ENCODE results near the gene HECTD4. TPM values are rescaled to one million over a fixed set of nuclear protein-coding genes. Genes with fewer than 3 reads are reported as not detected.

Gene HECTD4
- total RNA-seq, 2 experiments from 2014 or later: 15.8 to 17.8 TPM

DNA sequence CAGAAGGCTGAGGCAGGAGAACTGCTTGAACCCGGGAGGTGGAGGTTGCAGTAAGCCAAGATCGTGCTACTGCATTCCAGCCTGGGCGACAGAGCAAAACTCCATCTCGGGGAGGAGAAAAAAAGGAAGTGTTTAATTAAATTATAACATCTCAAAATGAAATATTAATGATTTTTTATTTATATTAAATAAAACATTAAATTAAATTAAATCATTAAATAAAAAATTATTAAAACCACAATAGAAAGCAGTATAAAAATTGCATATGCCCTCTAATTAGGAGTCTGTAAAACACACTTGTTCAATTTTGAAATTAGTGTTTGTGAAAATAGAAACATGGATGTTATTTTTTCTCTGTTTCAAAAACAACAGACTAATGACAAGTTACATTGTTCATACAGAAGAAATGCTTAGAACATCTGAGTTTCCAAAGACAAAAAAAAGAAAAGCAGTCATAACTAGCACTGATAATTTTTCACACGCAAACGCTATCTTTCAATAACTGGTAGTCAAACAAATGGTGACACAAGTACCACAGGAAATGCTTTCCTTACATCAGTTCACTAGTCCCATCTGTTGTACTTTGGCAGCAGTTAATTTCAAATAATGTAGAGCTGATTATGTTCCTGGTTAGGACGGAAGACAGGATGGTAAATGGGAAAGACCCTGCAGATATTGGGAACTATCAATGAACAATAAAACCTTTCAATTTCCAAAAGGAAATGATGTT is 54.9 kb downstream of the HECTD4 start:
- H3K9me3 Mint-ChIP-seq: no peaks in the 10 kb centered on the region
- DNase-seq: no peak
- no peaks in the 10 kb centered on the region for H3K27me3 Mint-ChIP-seq
- no peak overlapping the region for H3K4me3 Mint-ChIP-seq
- no peaks in the 10 kb centered on the region for H3K36me3 Mint-ChIP-seq
- peaks cover 22% of the 10 kb centered on the region for H3K4me1 Mint-ChIP-seq
- no peak overlapping the region for H3K27ac Mint-ChIP-seq

DNA sequence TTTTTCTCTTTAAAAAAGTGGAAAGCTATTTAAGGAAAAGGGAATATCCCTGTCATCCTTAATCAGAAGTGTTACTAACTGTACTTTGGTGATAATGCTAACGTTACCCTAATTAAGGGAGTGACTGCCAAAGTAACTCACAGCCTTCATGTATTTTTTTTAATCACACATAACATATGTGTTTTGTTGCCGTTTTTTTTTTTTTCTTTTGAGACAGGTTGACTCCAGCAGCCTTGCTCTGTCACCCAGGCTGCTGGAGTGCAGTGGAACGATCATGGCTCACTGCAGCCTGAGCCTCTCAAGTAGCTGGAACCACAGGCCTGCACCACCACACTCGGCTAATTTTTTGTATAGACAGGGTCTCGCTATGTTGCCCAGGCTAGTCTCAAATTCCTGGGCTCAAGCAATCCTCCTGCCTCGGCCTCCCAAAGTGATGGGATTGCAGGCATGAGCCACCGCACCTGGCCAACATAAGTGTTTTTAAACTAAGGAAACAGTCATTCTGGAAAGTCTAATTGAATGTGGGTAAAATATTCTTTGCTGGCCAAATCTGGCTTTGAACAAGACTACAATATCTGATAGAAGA is 56.5 kb downstream of the HECTD4 start:
- DNase-seq: no peak
- H3K27me3 Mint-ChIP-seq: no peaks in the 10 kb centered on the region
- no peak overlapping the region for H3K27ac Mint-ChIP-seq
- H3K4me3 Mint-ChIP-seq: no peak overlapping the region
- no peaks in the 10 kb centered on the region for H3K9me3 Mint-ChIP-seq
- no peaks in the 10 kb centered on the region for H3K36me3 Mint-ChIP-seq
- peaks cover 21% of the 10 kb centered on the region for H3K4me1 Mint-ChIP-seq

GRCh38 chr12:112325157-112325556 is 57.1 kb downstream of the HECTD4 start:
- DNase-seq: no peak
- Mint-ChIP-seq H3K27me3 (no peaks in the 10 kb centered on the region), H3K36me3 (no peaks in the 10 kb centered on the region), H3K4me1 (peaks cover 21% of the 10 kb centered on the region), H3K9me3 (no peaks in the 10 kb centered on the region), H3K4me3 (no peak overlapping the region), H3K27ac (no peak overlapping the region)

- H3K4me3 Mint-ChIP-seq: no peak overlapping the region
- no peak overlapping the region for H3K27ac Mint-ChIP-seq
- H3K4me1 Mint-ChIP-seq: peaks cover 24% of the 10 kb centered on the region
- no peak for DNase-seq
- H3K27me3 Mint-ChIP-seq: no peaks in the 10 kb centered on the region
- no peaks in the 10 kb centered on the region for H3K9me3 Mint-ChIP-seq
- H3K36me3 Mint-ChIP-seq: no peaks in the 10 kb centered on the region
These were observed 59.2 kb downstream of the HECTD4 start for GRCh38 chr12:112322882-112323547.

GRCh38 chr12:112322441-112322840 is 59.8 kb downstream of the HECTD4 start:
- no peaks in the 10 kb centered on the region for H3K36me3 Mint-ChIP-seq
- DNase-seq: no peak
- peaks cover 23% of the 10 kb centered on the region for H3K4me1 Mint-ChIP-seq
- no peaks in the 10 kb centered on the region for H3K27me3 Mint-ChIP-seq
- H3K4me3 Mint-ChIP-seq: no peak overlapping the region
- no peaks in the 10 kb centered on the region for H3K9me3 Mint-ChIP-seq
- no peak overlapping the region for H3K27ac Mint-ChIP-seq

DNA sequence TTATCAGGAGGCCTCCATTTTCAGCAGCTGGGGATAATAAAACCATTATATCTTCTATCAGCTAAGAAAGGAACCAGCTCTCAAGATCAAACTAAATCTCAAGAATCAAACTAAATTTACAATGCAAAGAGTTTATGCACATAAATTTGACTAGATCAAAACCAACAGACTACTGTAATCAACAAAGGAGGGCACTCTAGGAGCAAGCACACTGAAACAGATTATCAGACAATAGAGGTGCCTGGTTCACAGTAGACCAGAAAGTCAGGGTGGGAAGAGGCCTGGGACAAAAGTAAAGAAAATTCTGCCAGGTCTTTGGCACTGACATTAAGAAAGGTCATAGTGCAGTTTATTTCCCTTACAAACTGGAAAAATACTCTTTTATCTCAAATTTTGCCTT is 61.0 kb downstream of the HECTD4 start:
- H3K27me3 Mint-ChIP-seq: no peaks in the 10 kb centered on the region
- H3K36me3 Mint-ChIP-seq: peaks cover 2% of the 10 kb centered on the region
- DNase-seq: no peak
- H3K9me3 Mint-ChIP-seq: no peaks in the 10 kb centered on the region
- H3K27ac Mint-ChIP-seq: no peak overlapping the region
- H3K4me3 Mint-ChIP-seq: no peak overlapping the region
- H3K4me1 Mint-ChIP-seq: peaks cover 26% of the 10 kb centered on the region

GRCh38 chr12:112319395-112319794 is 62.8 kb downstream of the HECTD4 start:
- Mint-ChIP-seq H3K27ac (no peak overlapping the region), H3K4me3 (no peak overlapping the region), H3K27me3 (no peaks in the 10 kb centered on the region), H3K9me3 (no peaks in the 10 kb centered on the region), H3K4me1 (peaks cover 22% of the 10 kb centered on the region), H3K36me3 (peaks cover 2% of the 10 kb centered on the region)
- DNase-seq: no peak

DNA sequence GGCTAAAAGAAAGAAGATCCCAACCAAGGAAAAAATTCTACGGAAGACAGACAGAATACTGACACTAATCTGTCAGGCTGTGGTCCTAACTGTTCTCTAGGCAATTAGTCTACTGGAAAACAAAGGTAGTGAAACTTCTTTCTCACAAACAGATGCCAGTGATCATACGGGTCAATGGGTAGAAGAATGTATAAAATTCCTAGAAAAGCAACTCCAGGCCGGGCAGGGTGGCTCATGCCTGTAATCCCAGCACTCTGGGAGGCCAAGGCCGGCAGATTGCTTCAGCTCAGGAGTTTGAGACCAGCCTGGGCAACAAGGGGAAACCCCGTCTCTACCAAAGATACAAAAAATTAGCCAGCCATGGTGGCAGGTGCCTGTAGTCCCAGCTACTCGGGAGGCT is 64.8 kb downstream of the HECTD4 start:
- H3K27me3 Mint-ChIP-seq: no peaks in the 10 kb centered on the region
- H3K36me3 Mint-ChIP-seq: peaks cover 3% of the 10 kb centered on the region
- H3K4me3 Mint-ChIP-seq: no peak overlapping the region
- DNase-seq: no peak
- no peaks in the 10 kb centered on the region for H3K9me3 Mint-ChIP-seq
- H3K4me1 Mint-ChIP-seq: peaks cover 11% of the 10 kb centered on the region
- no peak overlapping the region for H3K27ac Mint-ChIP-seq

DNA sequence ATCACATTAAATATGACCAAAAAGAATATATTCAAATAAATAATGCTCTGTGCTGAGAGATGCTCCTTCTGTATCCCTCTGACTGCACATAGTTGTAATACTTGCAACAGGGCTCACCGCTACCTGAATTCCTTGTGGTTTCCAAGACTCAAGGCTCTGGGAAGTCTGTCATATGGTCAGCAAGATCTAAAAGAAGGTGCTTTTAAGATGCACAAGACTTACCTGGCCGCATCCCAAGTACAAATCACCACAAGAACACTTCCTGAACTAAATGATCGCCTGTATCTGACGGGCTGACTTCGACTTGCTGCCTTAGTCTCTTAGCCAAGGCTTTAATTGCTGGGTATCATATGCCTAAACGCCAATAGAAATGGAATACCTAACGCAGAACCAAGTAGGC is 67.2 kb downstream of the HECTD4 start:
- H3K9me3 Mint-ChIP-seq: no peaks in the 10 kb centered on the region
- no peak overlapping the region for H3K4me3 Mint-ChIP-seq
- DNase-seq: no peak
- H3K27me3 Mint-ChIP-seq: no peaks in the 10 kb centered on the region
- peaks cover 3% of the 10 kb centered on the region for H3K36me3 Mint-ChIP-seq
- peaks cover 6% of the 10 kb centered on the region for H3K4me1 Mint-ChIP-seq
- no peak overlapping the region for H3K27ac Mint-ChIP-seq

- no peaks in the 10 kb centered on the region for H3K4me1 Mint-ChIP-seq
- H3K36me3 Mint-ChIP-seq: peaks cover 4% of the 10 kb centered on the region
- no peak overlapping the region for H3K27ac Mint-ChIP-seq
- H3K9me3 Mint-ChIP-seq: no peaks in the 10 kb centered on the region
- no peak for DNase-seq
- no peaks in the 10 kb centered on the region for H3K27me3 Mint-ChIP-seq
- no peak overlapping the region for H3K4me3 Mint-ChIP-seq
These were observed 72.4 kb downstream of the HECTD4 start for GRCh38 chr12:112309797-112310196.

DNA sequence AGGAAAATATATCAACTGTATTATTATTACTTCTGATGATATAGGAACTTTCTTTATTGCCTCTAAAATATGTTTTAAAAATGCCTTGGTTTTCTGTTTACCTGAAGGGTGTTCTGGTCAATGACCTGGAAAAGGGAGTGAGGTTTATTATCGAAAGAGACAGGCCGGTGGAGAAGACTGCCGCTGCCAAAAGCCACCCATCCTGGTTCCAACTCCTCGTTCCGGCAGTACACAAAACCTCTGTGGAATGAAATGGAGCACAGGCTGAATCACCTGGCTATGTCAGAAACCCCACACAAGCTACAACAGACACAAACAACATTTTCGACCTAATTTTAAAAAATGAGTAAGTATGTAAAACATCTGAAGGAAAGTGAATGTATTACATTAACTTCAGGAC is 73.6 kb downstream of the HECTD4 start:
- no peak overlapping the region for H3K4me3 Mint-ChIP-seq

GRCh38 chr12:112308161-112308560 is 74.1 kb downstream of the HECTD4 start:
- Mint-ChIP-seq H3K36me3 (peaks cover 5% of the 10 kb centered on the region), H3K27ac (no peak overlapping the region), H3K4me3 (no peak overlapping the region), H3K9me3 (no peaks in the 10 kb centered on the region), H3K27me3 (no peaks in the 10 kb centered on the region), H3K4me1 (peaks cover 4% of the 10 kb centered on the region)
- no peak for DNase-seq

More for the DNA sequence above, 73.6 kb downstream of the HECTD4 start:
- H3K4me1 Mint-ChIP-seq: peaks cover under 1% of the 10 kb centered on the region
- no peak overlapping the region for H3K27ac Mint-ChIP-seq
- no peaks in the 10 kb centered on the region for H3K9me3 Mint-ChIP-seq
- no peak for DNase-seq
- H3K27me3 Mint-ChIP-seq: no peaks in the 10 kb centered on the region
- H3K36me3 Mint-ChIP-seq: peaks cover 4% of the 10 kb centered on the region

DNA sequence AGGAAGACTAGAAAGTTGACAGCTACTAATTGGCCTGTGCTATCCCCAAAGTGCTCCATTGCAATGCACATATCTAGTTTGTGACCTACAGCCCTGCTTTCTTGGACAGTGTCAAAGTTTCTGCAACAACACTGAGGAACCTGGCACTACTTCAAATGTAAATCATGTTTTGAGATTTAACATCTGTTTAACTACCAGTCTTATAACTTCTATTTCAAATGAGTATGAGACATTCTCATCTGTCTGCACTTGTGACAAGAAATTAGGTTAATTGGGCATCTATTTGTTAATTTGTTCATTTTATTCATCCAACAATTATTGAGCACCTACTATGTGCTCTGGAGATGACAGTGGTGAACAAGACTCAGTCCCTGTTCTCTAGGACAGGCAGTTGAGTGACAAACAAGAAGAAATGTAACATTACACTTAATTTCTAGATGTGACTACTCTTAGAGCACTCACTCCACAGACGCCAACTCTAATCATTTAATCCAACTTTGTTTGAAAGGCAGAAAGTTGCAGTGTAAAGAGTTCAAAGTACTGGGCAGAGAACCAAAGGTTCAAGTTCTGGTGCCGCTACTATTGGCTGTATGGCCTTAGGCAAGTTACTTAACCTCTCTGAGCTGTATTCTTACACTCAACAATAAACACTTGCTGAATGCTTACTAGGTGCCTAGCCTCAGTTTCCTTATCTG is 74.8 kb downstream of the HECTD4 start:
- no peaks in the 10 kb centered on the region for H3K27me3 Mint-ChIP-seq
- no peaks in the 10 kb centered on the region for H3K9me3 Mint-ChIP-seq
- no peak for DNase-seq
- peaks cover 8% of the 10 kb centered on the region for H3K4me1 Mint-ChIP-seq
- H3K27ac Mint-ChIP-seq: no peak overlapping the region
- H3K4me3 Mint-ChIP-seq: no peak overlapping the region
- H3K36me3 Mint-ChIP-seq: peaks cover 8% of the 10 kb centered on the region

DNA sequence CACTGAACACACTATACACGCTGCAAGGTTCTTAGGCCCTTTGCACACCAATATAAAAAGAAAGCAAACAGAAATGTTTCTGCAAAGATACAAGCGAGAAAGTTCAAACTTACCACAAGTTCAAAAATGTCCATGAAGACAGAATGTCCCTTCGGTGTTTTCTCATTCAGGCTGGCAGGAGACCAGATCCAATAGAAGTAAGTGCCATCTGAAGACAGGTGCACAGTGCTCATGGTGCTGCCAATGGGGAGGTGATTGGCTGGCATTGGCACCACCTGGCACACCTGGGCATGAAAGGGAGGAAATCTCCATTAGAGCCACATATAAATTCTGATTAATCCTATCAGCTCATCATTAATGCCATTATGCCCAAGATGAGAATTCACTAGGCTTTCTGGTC is 76.3 kb downstream of the HECTD4 start:
- Mint-ChIP-seq H3K27ac (no peak overlapping the region), H3K36me3 (peaks cover 10% of the 10 kb centered on the region), H3K4me1 (peaks cover 8% of the 10 kb centered on the region), H3K9me3 (no peaks in the 10 kb centered on the region), H3K27me3 (no peaks in the 10 kb centered on the region), H3K4me3 (no peak overlapping the region)
- DNase-seq: no peak

- no peak overlapping the region for H3K27ac Mint-ChIP-seq
- H3K4me1 Mint-ChIP-seq: peaks cover 8% of the 10 kb centered on the region
- peaks cover 10% of the 10 kb centered on the region for H3K36me3 Mint-ChIP-seq
- H3K4me3 Mint-ChIP-seq: no peak overlapping the region
- no peaks in the 10 kb centered on the region for H3K27me3 Mint-ChIP-seq
- H3K9me3 Mint-ChIP-seq: no peaks in the 10 kb centered on the region
- no peak for DNase-seq
These were observed 77.8 kb downstream of the HECTD4 start for GRCh38 chr12:112304436-112304835.

All from activated naive CD8-positive, alpha-beta T cell treated with anti-CD3 and anti-CD28 coated beads for 36 hours (primary cell).